CD8-positive, alpha-beta memory T cell (primary cell): ENCODE measurements around the gene DIP2A. TPM values are rescaled to one million over a fixed set of nuclear protein-coding genes. Genes with fewer than 3 reads are reported as not detected.
A peak's percentile ranks its signal among the peaks of the same experiment; 100 is the strongest.

ENCODE experiments used
- CTCF ChIA-PET: fragments of 350-600 bp; sonication (Branson Sonifier 250); formaldehyde crosslinking; loops from one replicate; lab custom pipeline; 2021; ENCODE audit warnings: antibody characterized with exemption; lab: Charles Lee
- POLR2A ChIA-PET: fragments of 350-600 bp; sonication (Branson Sonifier 250); formaldehyde crosslinking; loops from one replicate; lab custom pipeline; 2021; ENCODE audit warnings: antibody characterized with exemption; lab: Charles Lee
- DNase-seq, 5 donors: peaks; one replicate each; pipeline versions ENCODE4 v3.0.0 to v3.0.0-alpha.2; 2020 to 2022; ENCODE audit warnings: mixed read lengths in 1 of 5
- H3K27ac ChIP-seq: one replicate; pipeline ENCODE4 v1.7.0; 2013; ENCODE audit warnings: low read depth, mild to moderate bottlenecking, low read length, moderate library complexity
- H3K27me3 ChIP-seq: 2 replicates; pipeline ENCODE4 v1.7.0; 2013; ENCODE audit warnings: low read length, mild to moderate bottlenecking; ENCODE audit not compliant: insufficient read depth, poor library complexity, severe bottlenecking
- H3K36me3 ChIP-seq: 2 replicates; pipeline ENCODE4 v1.7.0; 2013; ENCODE audit warnings: mild to moderate bottlenecking, low read length, moderate library complexity; ENCODE audit not compliant: insufficient read depth
- H3K4me1 ChIP-seq: 2 replicates; pipeline ENCODE4 v1.7.0; 2013; ENCODE audit warnings: mild to moderate bottlenecking, low read length, moderate library complexity; ENCODE audit not compliant: insufficient read depth
- H3K4me3 ChIP-seq: 2 replicates; pipeline ENCODE4 v1.7.0; 2013; ENCODE audit warnings: mild to moderate bottlenecking, low read length
- H3K9me3 ChIP-seq: 2 replicates; pipeline ENCODE4 v1.7.0; 2013; ENCODE audit warnings: mild to moderate bottlenecking, low read length
- H3K27ac Mint-ChIP-seq, 8 donors: one replicate each; pipeline ENCODE4 v1.8.0; 2020 to 2021; ENCODE audit warnings: mixed read lengths in 8 of 8, mild to moderate bottlenecking in 6 of 8, inconsistent platforms in 3 of 8, moderate library complexity in 3 of 8
- H3K27me3 Mint-ChIP-seq, 2 donors: one replicate each; pipeline ENCODE4 v1.8.0; 2020 to 2021; ENCODE audit warnings: mixed read lengths in 2 of 2, mild to moderate bottlenecking in 1 of 2, moderate library complexity in 1 of 2
- H3K36me3 Mint-ChIP-seq, 3 donors: one replicate each; pipeline ENCODE4 v1.8.0; 2020 to 2021; ENCODE audit warnings: mixed read lengths in 3 of 3, inconsistent platforms in 1 of 3, mild to moderate bottlenecking in 1 of 3
- H3K4me1 Mint-ChIP-seq, 3 donors: one replicate each; pipeline ENCODE4 v1.8.0; 2020 to 2021; ENCODE audit warnings: mixed read lengths in 3 of 3, inconsistent platforms in 1 of 3, mild to moderate bottlenecking in 1 of 3
- H3K4me3 Mint-ChIP-seq, 7 donors: one replicate each; pipeline ENCODE4 v1.8.0; 2020 to 2021; ENCODE audit warnings: mixed read lengths in 7 of 7, mild to moderate bottlenecking in 6 of 7, moderate library complexity in 4 of 7, inconsistent platforms in 2 of 7
- H3K9me3 Mint-ChIP-seq, 5 donors: one replicate each; pipeline ENCODE4 v1.8.0; 2020 to 2022; ENCODE audit warnings: mixed read lengths in 5 of 5, mild to moderate bottlenecking in 3 of 5, moderate library complexity in 2 of 5, inconsistent platforms in 1 of 5
- polyA plus RNA-seq: library from polyadenylated mRNA; unstranded; fragments of 300-500 nt; fragmentation: Illumina TruSeq; gene quantifications from one replicate; pipeline ENCODE4 v1.2.3, GENCODE V29; 2021
- total RNA-seq, 2 experiments: library from RNA; stranded (reverse); gene quantifications; one replicate each; pipeline ENCODE4 v1.2.3, GENCODE V29; 2021

Gene DIP2A
- total and polyA plus RNA-seq, 3 experiments from 2014 or later: 29.7 to 32.6 (median 29.9) TPM

GRCh38 chr21:46610018-46610701 lies 151.5 kb downstream of the DIP2A start:
- H3K27ac Mint-ChIP-seq: peak overlapping the region in 1 of 8 donors; percentile 21
- H3K4me1 Mint-ChIP-seq: peaks cover 30 to 35% (median 32%) of the 10 kb centered on the region in 3 donors
- Histone ChIP-seq H3K27ac (no peak overlapping the region), H3K4me1 (peaks cover 35% of the 10 kb centered on the region), H3K36me3 (no peaks in the 10 kb centered on the region), H3K27me3 (no peaks in the 10 kb centered on the region), H3K9me3 (peaks cover 6% of the 10 kb centered on the region), H3K4me3 (no peak overlapping the region)
- POLR2A ChIA-PET: no interaction called here
- peaks cover 0 to 13% (median 0%) of the 10 kb centered on the region in 3 donors for H3K36me3 Mint-ChIP-seq
- H3K27me3 Mint-ChIP-seq: no peaks in the 10 kb centered on the region
- DNase-seq: no peak
- H3K4me3 Mint-ChIP-seq: no peak overlapping the region
- peaks cover 3 to 12% (median 7%) of the 10 kb centered on the region in 5 donors for H3K9me3 Mint-ChIP-seq
- CTCF ChIA-PET: interaction anchor here (1.0 kb wide), 1 partner anchor 12 kb away, joined by 3 read pairs; no protein-coding TSS in a partner anchor

DNA sequence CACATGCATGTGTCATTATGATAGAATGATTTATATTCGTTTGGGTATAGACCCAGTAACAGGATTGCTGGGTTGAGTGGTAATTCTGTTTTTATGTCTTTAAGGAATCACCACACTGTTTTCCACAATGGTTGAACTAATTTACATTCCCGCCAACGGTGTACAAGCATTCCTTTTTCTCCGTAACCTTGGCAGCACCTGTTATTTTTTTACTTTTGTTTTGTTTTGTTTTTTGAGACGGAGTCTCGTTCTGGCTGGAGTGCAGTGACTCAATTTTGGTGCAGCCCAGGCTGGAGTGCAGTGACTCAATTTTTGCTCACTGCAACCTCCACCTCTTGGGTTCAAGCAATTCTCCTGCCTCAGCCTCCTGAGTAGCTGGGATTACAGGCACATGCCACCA lies 154.7 kb downstream of the DIP2A start:
- Mint-ChIP-seq H3K27ac (no peak overlapping the region), H3K9me3 (peaks cover 3 to 12% (median 7%) of the 10 kb centered on the region in 5 donors), H3K4me1 (peaks cover 0 to 11% (median 7%) of the 10 kb centered on the region in 3 donors), H3K36me3 (peaks cover 0 to 18% (median 0%) of the 10 kb centered on the region in 3 donors), H3K27me3 (no peaks in the 10 kb centered on the region), H3K4me3 (no peak overlapping the region)
- H3K9me3 ChIP-seq: peaks cover 6% of the 10 kb centered on the region
- no peaks in the 10 kb centered on the region for H3K27me3 ChIP-seq
- peaks cover 7% of the 10 kb centered on the region for H3K4me1 ChIP-seq
- no peak overlapping the region for H3K4me3 ChIP-seq
- H3K27ac ChIP-seq: no peak overlapping the region
- no peak for DNase-seq
- CTCF ChIA-PET: interaction anchor here (1.8 kb wide), 1 partner anchor 7 kb away, joined by 3 read pairs; no protein-coding TSS in a partner anchor
- H3K36me3 ChIP-seq: no peaks in the 10 kb centered on the region
- POLR2A ChIA-PET: no interaction called here

- Mint-ChIP-seq H3K4me1 (peaks cover 8 to 22% (median 14%) of the 10 kb centered on the region in 3 donors), H3K4me3 (no peak overlapping the region), H3K27me3 (no peaks in the 10 kb centered on the region), H3K36me3 (peaks cover 0 to 17% (median 0%) of the 10 kb centered on the region in 3 donors), H3K9me3 (peaks cover 0 to 8% (median 2%) of the 10 kb centered on the region in 5 donors), H3K27ac (no peak overlapping the region)
- Histone ChIP-seq H3K4me1 (peaks cover 13% of the 10 kb centered on the region), H3K27ac (no peak overlapping the region), H3K27me3 (no peaks in the 10 kb centered on the region), H3K9me3 (no peaks in the 10 kb centered on the region), H3K4me3 (no peak overlapping the region), H3K36me3 (no peaks in the 10 kb centered on the region)
- CTCF ChIA-PET: no interaction called here
- DNase-seq: no peak
- POLR2A ChIA-PET: no interaction called here
Observed at GRCh38 chr21:46616050-46616449, 157.4 kb downstream of the DIP2A start.

DNA sequence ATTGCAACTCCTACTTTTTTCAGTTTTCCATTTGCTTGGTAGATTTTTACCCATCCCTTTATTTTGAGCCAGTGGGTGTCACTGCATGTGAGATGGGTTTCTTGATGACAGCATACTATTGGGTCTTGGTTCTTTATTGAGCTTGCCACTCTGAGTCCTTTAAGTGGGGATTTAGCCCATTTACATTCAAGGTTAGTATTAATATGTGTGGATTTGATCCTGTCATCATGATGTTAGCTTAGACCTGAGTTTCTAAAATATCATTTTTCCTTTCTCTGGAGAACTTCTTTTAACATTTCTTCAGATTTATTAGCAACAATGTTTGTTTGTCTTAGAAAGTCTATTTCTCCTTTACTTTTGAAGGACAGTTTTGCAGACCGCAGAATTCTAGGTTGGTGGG lies 158.0 kb downstream of the DIP2A start:
- Histone ChIP-seq H3K9me3 (no peaks in the 10 kb centered on the region), H3K36me3 (no peaks in the 10 kb centered on the region), H3K27ac (no peak overlapping the region), H3K4me1 (peaks cover 19% of the 10 kb centered on the region), H3K27me3 (no peaks in the 10 kb centered on the region), H3K4me3 (no peak overlapping the region)
- Mint-ChIP-seq H3K27ac (no peak overlapping the region), H3K4me1 (peaks cover 13 to 28% (median 18%) of the 10 kb centered on the region in 3 donors), H3K4me3 (no peak overlapping the region), H3K36me3 (peaks cover 0 to 15% (median 0%) of the 10 kb centered on the region in 3 donors), H3K27me3 (no peaks in the 10 kb centered on the region), H3K9me3 (peaks cover 0 to 6% (median 2%) of the 10 kb centered on the region in 5 donors)
- POLR2A ChIA-PET: no interaction called here
- CTCF ChIA-PET: no interaction called here
- DNase-seq: no peak

DNA sequence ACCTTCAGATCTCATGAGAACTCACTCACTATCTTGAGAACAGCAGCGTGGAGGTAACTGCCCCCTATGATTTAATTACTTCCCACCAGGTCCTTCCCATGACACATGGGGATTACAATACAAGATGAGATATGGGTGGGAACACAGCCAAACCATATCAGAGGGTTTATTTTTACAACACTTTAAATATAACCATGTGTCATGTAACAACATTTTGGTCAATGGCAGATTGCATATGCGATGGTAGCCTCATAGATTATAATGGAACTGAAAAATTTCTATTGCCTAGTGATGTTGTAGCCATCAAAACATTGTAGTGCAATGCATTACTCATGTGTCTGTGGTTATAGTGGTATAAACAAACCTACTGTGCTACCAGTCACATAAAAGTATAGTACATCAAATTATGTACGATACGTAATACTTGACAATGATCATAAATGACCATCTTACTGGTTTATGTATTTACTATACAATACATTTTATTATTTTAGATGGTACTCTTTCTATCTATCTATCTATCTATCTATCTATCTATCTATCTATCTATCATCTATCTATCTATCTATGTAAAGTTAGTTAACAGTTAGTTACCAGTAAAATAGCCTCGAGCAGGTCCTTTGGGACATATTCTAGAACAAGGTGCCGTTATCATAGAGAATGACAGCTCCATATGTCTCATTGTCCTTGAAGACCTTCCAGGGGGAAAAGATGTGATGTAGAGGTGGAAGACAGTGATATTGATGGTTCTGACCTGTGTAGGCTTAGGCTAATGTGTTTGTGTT lies 158.8 kb downstream of the DIP2A start:
- Mint-ChIP-seq H3K36me3 (peaks cover 0 to 10% (median 0%) of the 10 kb centered on the region in 3 donors), H3K27ac (no peak overlapping the region), H3K4me3 (no peak overlapping the region), H3K4me1 (peaks cover 21 to 36% (median 26%) of the 10 kb centered on the region in 3 donors), H3K9me3 (peaks cover 0 to 2% (median 0%) of the 10 kb centered on the region in 5 donors), H3K27me3 (no peaks in the 10 kb centered on the region)
- no peaks in the 10 kb centered on the region for H3K27me3 ChIP-seq
- ChIA-PET CTCF (no interaction called here), POLR2A (no interaction called here)
- H3K9me3 ChIP-seq: no peaks in the 10 kb centered on the region
- H3K4me1 ChIP-seq: peaks cover 28% of the 10 kb centered on the region
- no peaks in the 10 kb centered on the region for H3K36me3 ChIP-seq
- DNase-seq: no peak
- H3K4me3 ChIP-seq: no peak overlapping the region
- no peak overlapping the region for H3K27ac ChIP-seq

- peaks cover 0 to 2% (median 0%) of the 10 kb centered on the region in 5 donors for H3K9me3 Mint-ChIP-seq
- H3K27me3 ChIP-seq: no peaks in the 10 kb centered on the region
- no peaks in the 10 kb centered on the region for H3K27me3 Mint-ChIP-seq
- H3K4me1 Mint-ChIP-seq: peaks cover 30 to 46% (median 32%) of the 10 kb centered on the region in 3 donors
- POLR2A ChIA-PET: interaction anchor here (1.1 kb wide), 1 partner anchor 17 kb away, joined by 3 read pairs; the partner anchor contains the start of gene PRMT2
- H3K36me3 Mint-ChIP-seq: peaks cover 0 to 10% (median 0%) of the 10 kb centered on the region in 3 donors
- H3K4me3 ChIP-seq: no peak overlapping the region
- CTCF ChIA-PET: interaction anchor here (0.6 to 1.3 kb wide), 3 partner anchors 17 to 72 kb away, joined by 3 to 4 read pairs (median 4); partner anchors contain the start of gene PRMT2
- peak overlapping the region in 1 of 8 donors; percentile 22 for H3K27ac Mint-ChIP-seq
- no peak overlapping the region for H3K27ac ChIP-seq
- no peak for DNase-seq
- H3K9me3 ChIP-seq: no peaks in the 10 kb centered on the region
- H3K4me3 Mint-ChIP-seq: no peak overlapping the region
- peaks cover 37% of the 10 kb centered on the region for H3K4me1 ChIP-seq
- no peaks in the 10 kb centered on the region for H3K36me3 ChIP-seq
Observed at GRCh38 chr21:46618738-46619379, 160.2 kb downstream of the DIP2A start.
